H1 (cell line): ENCODE data around the gene SYNGR3.

Experiments
- POLR2A ChIP-seq, 2 experiments: IDR thresholded peaks; 1 replicate in 1 of 2; 2 replicates in 1 of 2; pipeline ENCODE4 v1.6.1; 2011; ENCODE audit warnings: low read depth in 2 of 2, low read length in 2 of 2, mild to moderate bottlenecking in 2 of 2; ENCODE audit errors: control extremely low read depth in 1 of 2
- RAD21 ChIP-seq, 2 experiments: IDR thresholded peaks in 1 of 2; conservative IDR thresholded peaks in 1 of 2; 2 replicates each; pipeline ENCODE4 v1.6.1; 2011; ENCODE audit warnings: low read depth in 2 of 2, low read length in 2 of 2, improper control_type of control experiment in 1 of 2, inconsistent platforms in 1 of 2, mild to moderate bottlenecking in 1 of 2, moderate library complexity in 1 of 2
- YY1 ChIP-seq: IDR thresholded peaks from 2 replicates; pipeline ENCODE4 v1.6.1; 2011; ENCODE audit warnings: low read depth, mild to moderate bottlenecking, low read length

DNA sequence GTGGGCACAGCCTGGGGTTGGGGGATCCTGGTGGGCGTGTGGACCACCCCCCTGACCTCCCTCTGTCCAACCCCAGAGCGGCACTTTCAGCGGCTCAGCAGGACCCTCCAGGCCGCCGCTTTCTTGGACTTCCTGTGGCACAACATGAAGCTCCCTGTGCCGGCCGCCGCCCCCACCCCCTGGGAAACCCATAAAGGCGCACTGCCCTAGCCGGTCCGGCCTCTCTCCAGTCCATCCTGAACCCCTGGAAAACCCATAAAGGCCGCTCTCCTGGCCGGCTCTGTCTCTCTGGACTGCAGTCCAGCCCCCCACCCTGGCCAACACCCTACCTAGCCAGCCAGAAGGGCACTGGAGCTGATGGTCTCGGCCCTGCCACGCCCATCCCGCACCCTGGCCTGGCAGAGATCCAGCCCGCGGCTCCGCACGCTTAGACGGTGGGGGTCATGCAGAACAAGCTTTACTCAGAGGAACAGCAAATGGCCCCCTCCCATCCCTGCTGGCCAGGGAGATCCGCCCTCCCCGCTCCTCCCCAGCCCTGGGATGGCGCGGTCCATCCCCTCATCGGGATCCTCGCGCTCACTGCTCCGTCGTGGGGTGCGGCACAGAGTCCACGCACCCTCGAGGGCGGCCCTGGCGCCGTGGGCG lies 11.2 kb upstream of the SYNGR3 start:
- TF ChIP-seq POLR2A (IDR thresholded peaks at IDR 0.05; ENCODE audit: control extremely low read depth in 1 of 2, low read depth in 2 of 2, low read length in 2 of 2) = no peak
- TF ChIP-seq YY1 = no peak
- TF ChIP-seq RAD21 (IDR thresholded peaks at IDR 0.05 in 1 of 2, conservative IDR thresholded peaks at IDR 0.05 in 1 of 2; ENCODE audit: low read depth in 2 of 2, low read length in 2 of 2) = no peak
